Keratinocyte (primary cell): ENCODE measurements around the gene SMIM45.

Source experiments
- DNase-seq: peaks from one replicate; pipeline ENCODE4 v3.0.0-alpha.2; 2011; ENCODE audit warnings: low read depth, missing footprints, low spot score
- FAIRE-seq: peaks from 2 replicates; lab custom pipeline; 2011; peaks lifted over from hg19 to GRCh38; lab: Jason Lieb, UNC
- H2AFZ ChIP-seq: 2 replicates; pipeline ENCODE4 v1.6.0; 2012; ENCODE audit warnings: low read length, control low read depth, inconsistent platforms; ENCODE audit not compliant: control insufficient read depth
- H3K27ac ChIP-seq: 2 replicates; pipeline ENCODE4 v1.5.1; 2011; ENCODE audit warnings: low read length; ENCODE audit not compliant: control insufficient read depth, insufficient read depth
- H3K27me3 ChIP-seq: 3 replicates; pipeline ENCODE4 v1.6.0; 2011; ENCODE audit warnings: low read length; ENCODE audit not compliant: control insufficient read depth, insufficient read depth; ENCODE audit errors: extremely low read depth
- H3K36me3 ChIP-seq, 2 experiments: 2 replicates in 1 of 2; 3 replicates in 1 of 2; pipeline ENCODE4 v1.5.1; 2011; ENCODE audit warnings: low read length in 2 of 2, mild to moderate bottlenecking in 1 of 2; ENCODE audit not compliant: control insufficient read depth in 2 of 2, insufficient read depth in 2 of 2; ENCODE audit errors: extremely low read depth in 1 of 2
- H3K4me1 ChIP-seq: 3 replicates; pipeline ENCODE4 v1.5.1; 2011; ENCODE audit warnings: low read length; ENCODE audit not compliant: control insufficient read depth, insufficient read depth; ENCODE audit errors: extremely low read depth
- H3K4me2 ChIP-seq: 3 replicates; pipeline ENCODE4 v1.6.0; 2011; ENCODE audit warnings: low read depth, low read length; ENCODE audit not compliant: control insufficient read depth, insufficient read depth; ENCODE audit errors: extremely low read depth
- H3K4me3 ChIP-seq, 3 experiments: fragments of 200-600 bp in 1 of 3; sonication (generic) in 1 of 3; 2 replicates in 2 of 3; 3 replicates in 1 of 3; pipeline ENCODE4 v1.5.1; 2011 to 2016; ENCODE audit warnings: low read length in 3 of 3, mild to moderate bottlenecking in 3 of 3, control low read depth in 2 of 3, inconsistent platforms in 1 of 3, low read depth in 1 of 3, mixed read lengths in 1 of 3, mixed run types in 1 of 3, moderate library complexity in 1 of 3; ENCODE audit not compliant: control insufficient read depth in 2 of 3, insufficient read depth in 2 of 3; ENCODE audit errors: extremely low read depth in 1 of 3
- H3K79me2 ChIP-seq: 2 replicates; pipeline ENCODE4 v1.6.0; 2012; ENCODE audit warnings: low read length; ENCODE audit not compliant: control insufficient read depth, insufficient read depth
- H3K9ac ChIP-seq: 3 replicates; pipeline ENCODE4 v1.6.0; 2011; ENCODE audit warnings: low read length; ENCODE audit not compliant: control insufficient read depth, insufficient read depth; ENCODE audit errors: extremely low read depth
- H3K9me1 ChIP-seq: 3 replicates; pipeline ENCODE4 v1.6.0; 2011; ENCODE audit warnings: low read length; ENCODE audit not compliant: control insufficient read depth, insufficient read depth; ENCODE audit errors: extremely low read depth
- H3K9me3 ChIP-seq: 2 replicates; pipeline ENCODE4 v1.5.1; 2012; ENCODE audit warnings: low read depth, low read length; ENCODE audit not compliant: control insufficient read depth
- H4K20me1 ChIP-seq: 3 replicates; pipeline ENCODE4 v1.6.0; 2011; ENCODE audit warnings: low read length; ENCODE audit not compliant: control insufficient read depth, insufficient read depth; ENCODE audit errors: extremely low read depth
- EZH2 ChIP-seq: IDR thresholded peaks from one replicate; pipeline ENCODE4 v1.6.1; 2012; ENCODE audit warnings: inconsistent platforms, mild to moderate bottlenecking, low read length, moderate library complexity
- dilution Hi-C: fragments of 300-500 bp; cut with MboI; formaldehyde crosslinking; loops from one replicate; pipeline ENCODE4 v1.7.0; 2020; ENCODE audit warnings: low sequenced_read_pairs; ENCODE audit not compliant: extremely low pct_ligation_motif_present
- TF ChIP-seq, protein P1 (sequence below), 3 experiments: IDR thresholded peaks in 1 of 3; conservative IDR thresholded peaks in 1 of 3; optimal IDR thresholded peaks in 1 of 3; 2 replicates in 2 of 3; 3 replicates in 1 of 3; pipeline versions ENCODE3 to v1.5.1; 2011; ENCODE audit warnings: low read length in 3 of 3, mild to moderate bottlenecking in 3 of 3, moderate library complexity in 2 of 3, control low read depth in 1 of 3, inconsistent platforms in 1 of 3; ENCODE audit not compliant: insufficient read depth in 2 of 3; ENCODE audit errors: extremely low read depth in 1 of 3

Gene SMIM45

GRCh38 chr22:41910050-41911000 is 41.6 kb upstream of the SMIM45 start:
- no peak for FAIRE-seq
- H3K9me1 ChIP-seq, result no peaks in the 10 kb centered on the region
- H3K27me3 ChIP-seq, result peaks cover 63% of the 10 kb centered on the region
- no peak for DNase-seq
- H3K36me3 ChIP-seq, result peaks cover 8 to 9% of the 10 kb centered on the region in 2 experiments
- H2AFZ ChIP-seq, result no peak overlapping the region
- H3K4me2 ChIP-seq, result peak overlapping the region; percentile 58
- no peaks in the 10 kb centered on the region for H3K79me2 ChIP-seq
- peaks cover 10% of the 10 kb centered on the region for H4K20me1 ChIP-seq
- dilution Hi-C loops, result no loop called here
- peaks cover 4% of the 10 kb centered on the region for H3K4me1 ChIP-seq
- no peak overlapping the region for H3K27ac ChIP-seq
- TF ChIP-seq, protein P1, sequence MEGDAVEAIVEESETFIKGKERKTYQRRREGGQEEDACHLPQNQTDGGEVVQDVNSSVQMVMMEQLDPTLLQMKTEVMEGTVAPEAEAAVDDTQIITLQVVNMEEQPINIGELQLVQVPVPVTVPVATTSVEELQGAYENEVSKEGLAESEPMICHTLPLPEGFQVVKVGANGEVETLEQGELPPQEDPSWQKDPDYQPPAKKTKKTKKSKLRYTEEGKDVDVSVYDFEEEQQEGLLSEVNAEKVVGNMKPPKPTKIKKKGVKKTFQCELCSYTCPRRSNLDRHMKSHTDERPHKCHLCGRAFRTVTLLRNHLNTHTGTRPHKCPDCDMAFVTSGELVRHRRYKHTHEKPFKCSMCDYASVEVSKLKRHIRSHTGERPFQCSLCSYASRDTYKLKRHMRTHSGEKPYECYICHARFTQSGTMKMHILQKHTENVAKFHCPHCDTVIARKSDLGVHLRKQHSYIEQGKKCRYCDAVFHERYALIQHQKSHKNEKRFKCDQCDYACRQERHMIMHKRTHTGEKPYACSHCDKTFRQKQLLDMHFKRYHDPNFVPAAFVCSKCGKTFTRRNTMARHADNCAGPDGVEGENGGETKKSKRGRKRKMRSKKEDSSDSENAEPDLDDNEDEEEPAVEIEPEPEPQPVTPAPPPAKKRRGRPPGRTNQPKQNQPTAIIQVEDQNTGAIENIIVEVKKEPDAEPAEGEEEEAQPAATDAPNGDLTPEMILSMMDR (optimal IDR thresholded peaks at IDR 0.05 in 1 of 3, IDR thresholded peaks at IDR 0.05 in 1 of 3, conservative IDR thresholded peaks at IDR 0.05 in 1 of 3; ENCODE audit: extremely low read depth in 1 of 3, insufficient read depth in 2 of 3, low read length in 3 of 3), result no peak
- TF ChIP-seq EZH2, result peak; percentile 78
- H3K9ac ChIP-seq, result no peak overlapping the region
- H3K9me3 ChIP-seq, result no peaks in the 10 kb centered on the region
- H3K4me3 ChIP-seq, result peak overlapping the region in 2 of 3 experiments; percentile 38 to 46

DNA sequence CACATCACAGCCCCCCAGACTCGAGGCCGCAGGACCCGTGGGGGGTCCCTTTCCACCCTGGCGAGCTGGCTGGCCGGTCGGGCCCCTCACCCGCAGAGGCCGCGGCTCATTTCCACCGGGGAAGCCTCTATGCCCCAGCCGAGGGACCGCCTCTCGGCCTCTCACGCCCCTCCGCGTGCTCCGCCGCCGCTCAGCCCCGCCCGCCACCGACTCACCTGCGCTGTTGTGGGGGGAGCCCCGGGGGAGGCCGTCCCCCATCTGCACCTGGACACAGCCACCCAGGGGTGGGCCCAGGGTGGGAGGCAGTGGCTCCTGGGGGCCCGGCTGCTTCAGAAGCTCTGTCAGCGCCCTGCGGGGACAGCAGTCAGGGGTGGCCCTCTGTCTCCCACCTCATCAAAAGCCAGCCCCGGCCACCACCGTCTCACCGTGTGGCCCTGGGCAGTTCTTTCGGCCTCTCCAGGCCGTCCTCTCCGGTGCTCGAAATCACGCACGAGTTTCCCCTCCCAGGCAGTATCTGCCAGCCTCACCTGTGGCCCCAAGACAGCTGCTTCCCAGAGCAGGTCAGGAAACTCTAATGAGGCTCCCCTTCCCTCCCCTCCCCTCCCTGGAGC is 40.8 kb upstream of the SMIM45 start:
- Histone ChIP-seq H4K20me1 (peaks cover 12% of the 10 kb centered on the region), H3K9me3 (no peaks in the 10 kb centered on the region), H3K9ac (no peak overlapping the region), H3K27me3 (peaks cover 71% of the 10 kb centered on the region), H3K4me1 (peaks cover 4% of the 10 kb centered on the region), H3K36me3 (peaks cover 2 to 9% of the 10 kb centered on the region in 2 experiments), H2AFZ (no peak overlapping the region), H3K27ac (no peak overlapping the region), H3K4me3 (peak overlapping the region in 1 of 3 experiments; percentile 38), H3K79me2 (no peaks in the 10 kb centered on the region), H3K9me1 (no peaks in the 10 kb centered on the region), H3K4me2 (peak overlapping the region; percentile 58)
- TF ChIP-seq, protein P1 (optimal IDR thresholded peaks at IDR 0.05 in 1 of 3, IDR thresholded peaks at IDR 0.05 in 1 of 3, conservative IDR thresholded peaks at IDR 0.05 in 1 of 3; ENCODE audit: extremely low read depth in 1 of 3, insufficient read depth in 2 of 3, low read length in 3 of 3), result no peak
- peak; percentile 42 for TF ChIP-seq EZH2
- DNase-seq (no peak), FAIRE-seq (no peak)
- dilution Hi-C loops, result no loop called here
